ENCODE results near the gene A1BG.
A peak's percentile ranks its signal among the peaks of the same experiment; 100 is the strongest.
"Not testable (repeated sequence)": the region's sequence is repeated elsewhere in the genome, so short reads cannot be mapped to it uniquely, and the experiment has no call there.

The A1BG gene

DNA sequence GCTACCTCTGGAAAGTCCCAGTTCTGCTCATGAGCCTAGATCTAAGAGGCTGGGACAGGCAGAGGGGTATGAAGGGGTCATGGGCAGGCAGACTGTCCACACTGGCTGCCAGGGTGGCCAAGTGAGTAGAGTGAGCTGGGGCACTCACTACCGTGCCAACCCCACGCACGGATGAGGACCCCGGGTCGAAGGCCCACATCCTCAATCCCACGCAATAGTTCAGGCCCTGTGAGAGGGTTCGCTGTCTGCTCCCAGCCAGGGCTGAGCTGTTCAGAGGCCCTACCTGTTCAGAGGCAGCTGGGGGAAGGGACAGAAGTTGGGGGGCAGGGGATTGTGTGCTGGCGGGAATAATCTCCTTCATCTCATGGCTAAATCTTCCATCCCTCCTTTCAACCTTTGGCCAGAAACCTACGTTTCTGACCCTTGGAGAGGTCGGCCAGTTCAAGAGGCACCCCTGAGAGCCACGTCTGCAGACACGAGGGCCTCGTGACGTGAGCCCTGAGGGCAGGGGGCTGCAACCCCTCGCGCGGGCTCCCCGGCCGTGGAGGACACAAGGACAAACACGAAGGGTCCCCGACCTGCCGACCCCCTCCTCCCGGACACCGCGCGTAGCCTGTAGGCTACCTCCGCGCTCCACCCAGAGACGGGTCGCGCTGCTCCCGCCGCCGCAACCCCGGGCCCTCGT, 32.7 kb upstream of the A1BG start:
- DNase-seq, result no peak

DNA sequence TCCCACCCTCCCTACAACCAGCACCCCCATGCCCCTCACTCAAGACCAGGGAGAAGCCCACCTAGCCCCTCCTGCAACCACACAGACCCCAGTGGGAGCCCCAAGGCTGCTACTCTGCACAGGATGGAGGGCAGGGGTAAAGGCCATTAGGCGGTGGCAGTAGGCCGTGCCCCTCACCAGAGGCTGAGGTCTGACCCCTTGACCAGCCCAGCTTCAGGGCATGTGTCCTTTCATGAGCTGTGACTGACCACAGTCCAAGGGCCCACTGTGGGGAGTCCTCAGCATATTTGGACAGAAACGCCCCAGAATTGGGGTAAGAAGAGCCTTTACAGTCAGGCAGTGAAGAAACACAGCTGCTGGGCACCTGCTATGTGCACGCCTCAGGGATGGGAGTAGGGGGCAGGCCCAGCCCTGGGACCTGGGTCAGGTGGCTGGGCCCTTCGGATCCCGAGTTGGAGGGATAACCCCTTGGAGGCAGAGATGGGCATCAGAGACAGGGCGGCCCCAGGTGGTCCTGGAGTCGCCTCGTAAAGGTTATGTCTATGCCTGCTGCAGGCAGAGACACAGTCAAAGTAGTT, 32.1 kb upstream of the A1BG start:
- DNase-seq, result no peak

DNA sequence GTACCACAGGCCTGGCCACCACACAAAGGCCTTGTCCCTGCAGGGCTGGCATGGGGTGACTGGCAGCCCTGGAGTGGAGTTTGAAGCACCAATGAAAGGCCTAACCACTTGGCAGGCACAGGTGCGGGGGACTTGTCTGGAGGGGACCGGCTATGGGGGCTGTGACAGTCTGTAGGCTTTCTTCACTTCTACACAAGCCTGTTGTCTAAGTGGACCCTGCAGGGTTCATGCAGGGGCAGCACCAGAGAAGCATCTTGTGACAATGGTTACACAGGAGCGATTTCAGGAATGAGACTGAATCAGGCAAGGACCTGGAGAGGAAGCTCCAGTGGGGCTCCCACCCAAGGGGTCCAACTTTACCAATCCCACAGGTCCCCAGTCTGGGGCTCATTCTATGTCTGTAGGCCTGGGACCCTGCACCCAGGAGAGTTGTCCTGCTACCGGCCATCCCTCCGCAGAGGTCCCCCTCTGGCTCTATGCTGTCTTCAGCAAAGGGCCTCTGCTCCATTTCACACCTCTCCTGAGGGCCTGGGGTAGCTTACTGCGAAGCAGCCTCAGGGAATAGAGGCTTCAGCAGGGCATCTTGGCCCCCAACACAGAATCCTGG, 29.8 kb upstream of the A1BG start:
- DNase-seq, result no peak

DNA sequence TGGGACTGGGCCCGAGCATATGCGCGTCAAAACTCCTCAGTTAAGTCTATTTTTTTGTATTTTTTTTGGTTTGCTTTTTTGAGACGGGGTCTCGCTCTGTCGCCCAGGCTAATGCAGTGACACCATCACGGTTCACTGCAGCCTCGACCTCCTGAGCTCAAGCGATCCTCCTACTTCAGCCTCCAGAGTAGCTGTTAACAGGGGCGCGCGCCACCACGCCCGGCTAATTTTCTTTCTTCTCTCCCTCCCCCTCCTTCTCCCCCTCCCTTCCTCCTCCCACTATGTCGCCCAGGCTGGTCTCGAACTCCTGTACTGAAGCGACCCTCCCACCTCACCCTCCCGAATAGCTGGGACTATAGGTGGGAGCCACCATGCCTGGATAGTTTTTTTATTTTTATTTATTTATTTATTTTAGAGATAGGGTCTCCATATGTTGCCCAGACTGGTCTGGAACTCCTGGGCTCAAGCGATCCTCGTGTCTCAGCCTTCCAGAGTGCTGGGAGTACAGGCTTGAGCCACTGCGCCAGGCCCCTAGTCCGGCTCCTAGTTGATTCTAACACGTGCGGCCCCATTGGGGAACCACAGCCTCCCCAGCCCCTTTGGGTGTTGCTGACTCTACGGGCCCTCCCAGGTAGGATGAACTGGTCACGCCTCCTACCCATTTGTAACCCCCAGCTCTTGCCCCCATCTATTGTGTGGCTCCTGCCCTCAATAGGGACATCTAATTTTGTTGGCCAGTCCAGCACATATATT, 28.3 kb upstream of the A1BG start:
- no peak for DNase-seq

DNA sequence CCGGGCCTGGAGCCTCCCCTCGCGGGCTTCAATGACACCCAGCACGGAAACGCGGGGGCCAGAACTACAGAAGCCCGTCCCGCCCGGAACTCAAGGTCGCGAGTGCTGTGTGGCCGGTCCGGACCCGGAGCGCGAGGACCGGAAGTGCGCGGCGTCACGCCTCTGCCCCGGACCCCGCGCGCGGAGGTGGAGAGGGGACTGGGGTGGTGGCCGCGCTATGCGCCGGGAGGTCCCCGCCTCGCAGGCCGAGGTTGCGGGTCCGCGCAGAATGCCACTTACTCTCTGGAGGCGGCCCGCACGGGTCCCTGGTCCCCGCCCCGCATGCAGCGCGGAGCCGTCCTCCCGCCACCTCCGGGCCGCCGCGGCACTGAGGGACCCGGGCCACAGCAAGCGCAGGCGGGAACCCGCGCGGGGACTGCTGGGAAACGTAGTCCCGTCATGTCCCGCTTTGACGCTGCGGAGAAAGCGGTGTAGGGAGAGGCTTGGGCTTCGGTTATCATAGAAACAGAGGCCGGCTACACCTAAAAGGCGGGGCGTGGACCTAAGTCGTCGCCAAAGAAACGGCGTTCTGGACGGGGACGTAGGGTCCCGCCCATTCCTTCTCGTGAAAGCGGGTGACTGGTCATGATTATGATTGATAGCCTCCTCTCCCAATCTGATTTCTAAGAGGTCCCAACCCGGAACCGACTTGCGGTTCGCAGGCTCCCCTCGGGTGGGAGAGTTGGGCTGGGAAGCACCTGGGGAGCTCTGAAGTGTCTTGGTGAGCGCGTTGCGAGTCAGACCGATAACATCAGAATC, 27.6 kb upstream of the A1BG start, which contains the start of gene ZNF837:
Gene ZNF837, minus strand, starts transcription at position 369 of the 798 bp plus-strand sequence. CDS start 11,698 bp downstream, outside the sequence.
- DNase-seq, result peak; percentile 97

DNA sequence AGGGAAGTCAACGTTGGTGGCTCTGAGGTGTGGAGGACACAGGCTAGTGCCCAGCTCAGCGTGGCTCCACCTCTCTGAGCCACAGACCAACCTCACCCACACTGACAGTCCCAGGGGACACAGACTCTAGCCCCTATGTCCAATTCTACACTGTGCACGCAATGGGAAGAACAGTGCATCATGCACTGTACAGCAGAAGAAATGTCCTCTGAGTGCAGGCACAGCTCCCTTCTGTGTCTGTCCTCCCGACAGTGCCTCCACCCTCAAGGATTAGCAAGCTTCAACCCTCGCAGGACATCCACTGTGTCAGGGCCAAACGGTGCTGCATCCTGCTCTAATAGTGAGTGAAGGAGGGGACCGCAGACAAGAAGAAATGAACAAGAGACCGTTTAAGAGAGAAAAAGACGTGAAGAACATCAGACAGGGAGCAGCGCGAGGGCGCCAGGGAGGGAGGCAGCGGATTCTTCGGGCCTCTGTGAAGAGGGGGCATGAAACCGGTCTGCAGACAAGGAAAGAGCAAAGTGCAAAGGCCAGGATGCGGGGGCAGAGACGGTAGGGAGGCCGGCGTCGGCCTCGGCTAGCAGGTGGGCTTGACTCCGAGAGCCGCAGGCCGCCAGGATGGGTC, 26.9 kb upstream of the A1BG start:
- DNase-seq, result no peak

DNA sequence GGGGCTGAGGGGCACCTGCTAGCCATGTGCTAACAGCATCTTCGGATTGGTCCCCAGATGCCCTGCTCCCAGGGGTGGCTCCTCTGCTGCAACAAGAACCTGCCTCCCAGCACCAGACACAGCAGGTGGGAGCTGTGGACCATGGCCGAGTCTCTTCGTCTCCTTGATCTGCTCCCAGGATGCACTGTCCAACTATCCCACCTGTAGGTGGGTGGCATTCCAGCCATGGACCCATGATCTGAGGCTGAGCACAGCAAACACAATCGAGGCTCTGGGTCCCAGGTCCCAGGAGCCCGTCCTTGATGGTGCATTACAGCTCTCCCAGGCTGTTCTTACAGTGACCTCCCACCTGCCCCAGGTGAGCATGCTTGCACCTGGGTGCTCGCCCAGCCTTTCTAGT, 26.0 kb upstream of the A1BG start:
- DNase-seq, result no peak

DNA sequence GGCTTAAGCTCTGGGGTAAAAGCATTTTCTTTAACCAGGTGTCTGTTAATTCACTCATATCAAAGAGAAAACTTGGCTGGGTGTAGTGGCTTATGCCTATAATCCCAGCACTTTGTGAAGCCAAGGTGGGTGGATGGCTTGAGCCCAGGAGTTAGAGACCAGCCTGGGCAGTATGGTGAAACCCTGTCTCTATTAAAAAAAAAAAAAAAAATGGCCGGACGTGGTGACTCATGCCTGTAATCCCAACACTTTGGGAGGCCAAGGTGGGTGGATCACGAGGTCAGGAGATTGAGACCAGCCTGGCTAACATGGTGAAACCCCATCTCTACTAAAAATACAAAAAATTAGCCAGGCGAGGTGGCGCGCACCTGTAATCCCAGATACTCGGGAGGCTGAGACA, 23.4 kb upstream of the A1BG start:
- not testable (repeated sequence) for DNase-seq

DNA sequence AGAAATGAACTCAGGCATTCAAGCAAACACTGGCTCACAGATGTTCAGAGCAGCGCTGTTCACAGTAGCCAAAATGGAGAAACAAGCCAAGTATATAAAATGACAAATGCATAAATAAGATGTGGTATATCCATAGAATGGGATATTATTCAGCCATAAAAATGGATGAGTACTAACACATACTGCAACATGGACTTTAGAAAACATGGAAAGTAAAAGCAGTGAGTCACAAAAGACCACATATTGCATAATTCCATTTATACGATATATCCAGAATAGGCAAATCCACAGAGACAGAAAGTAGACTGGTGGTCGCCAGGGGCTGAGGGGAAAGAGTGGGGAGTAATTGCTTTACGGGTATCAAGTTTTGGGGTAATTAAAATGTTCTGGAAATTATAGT, 20.9 kb upstream of the A1BG start:
- no peak for DNase-seq

DNA sequence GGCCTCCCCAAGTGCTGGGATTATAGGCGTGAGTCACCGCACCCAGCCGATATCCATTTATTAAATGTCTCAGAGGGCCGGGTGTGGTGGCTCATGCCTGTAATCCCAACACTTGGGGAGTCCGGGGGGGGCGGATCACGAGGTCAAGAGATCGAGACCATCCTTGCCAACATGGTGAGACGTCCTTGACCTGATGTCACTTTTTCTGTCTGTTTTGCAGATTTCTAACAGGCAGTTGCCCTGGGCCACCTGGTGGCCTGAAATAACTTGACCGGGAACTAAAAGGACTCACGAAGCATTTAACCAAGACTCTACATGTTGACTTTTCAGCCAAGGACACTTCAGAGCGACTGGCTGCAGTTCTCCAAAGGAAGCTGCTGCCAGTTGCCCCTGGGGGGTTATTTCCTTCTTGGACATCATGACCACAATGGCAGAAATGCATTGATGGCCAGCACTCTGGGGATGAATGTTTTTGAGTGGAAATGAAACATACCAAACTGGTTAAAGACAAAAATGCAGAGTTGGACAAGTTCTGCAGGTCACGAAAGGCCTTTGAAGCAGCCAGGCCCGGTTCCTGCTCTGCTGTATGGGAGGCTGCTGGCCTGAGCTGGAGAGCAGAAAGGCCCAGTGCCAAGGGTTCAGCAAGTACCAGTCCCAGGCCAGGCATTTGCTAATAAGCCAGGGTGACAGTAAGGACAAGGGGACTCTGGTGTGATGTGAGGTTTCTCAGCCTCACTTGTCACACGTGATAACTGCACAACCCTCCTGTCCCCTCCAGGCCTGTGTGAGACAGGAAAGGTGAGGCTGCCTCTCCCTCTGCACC, 19.2 kb upstream of the A1BG start:
- no peak for DNase-seq

DNA sequence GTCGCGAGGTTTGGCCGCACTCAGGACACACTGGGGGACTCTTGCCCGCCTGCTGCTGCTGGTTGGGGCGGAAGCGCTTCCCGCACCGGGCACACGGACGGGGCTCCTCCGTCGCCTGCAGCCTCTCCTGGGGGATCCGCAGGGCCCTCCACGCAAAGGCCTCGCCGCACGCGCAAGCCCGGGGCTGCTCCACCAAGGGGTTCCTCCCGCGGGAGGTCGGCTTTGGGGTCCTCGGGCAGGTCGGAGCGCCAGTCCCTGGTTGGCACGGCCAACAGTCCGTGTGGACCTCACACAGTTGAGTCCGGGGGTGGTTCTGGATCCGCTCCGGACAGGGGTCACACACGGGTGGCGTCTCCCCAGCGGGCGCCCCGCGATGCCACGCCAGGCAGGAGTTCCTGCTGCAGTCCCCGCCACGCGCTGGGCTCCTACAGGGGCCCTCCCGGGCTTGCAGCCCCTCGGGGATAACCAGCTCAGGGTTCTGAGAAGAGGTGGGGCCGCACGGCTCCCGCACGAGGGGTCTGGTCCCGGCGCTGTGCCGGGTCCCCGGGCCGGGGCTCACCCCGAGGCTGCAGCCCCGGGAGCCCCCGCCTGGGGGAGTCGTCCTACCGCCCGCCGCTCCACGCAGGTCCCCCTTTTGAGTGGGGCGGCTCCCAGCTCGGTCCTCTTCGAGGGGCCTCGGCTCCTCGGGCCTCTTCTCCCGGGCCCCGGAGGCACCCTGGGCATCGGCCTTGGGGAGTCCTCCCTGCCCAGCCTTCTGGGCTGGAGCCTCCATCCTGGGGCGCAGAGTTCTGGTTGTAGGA, 15.5 kb upstream of the A1BG start:
- DNase-seq, result no peak

DNA sequence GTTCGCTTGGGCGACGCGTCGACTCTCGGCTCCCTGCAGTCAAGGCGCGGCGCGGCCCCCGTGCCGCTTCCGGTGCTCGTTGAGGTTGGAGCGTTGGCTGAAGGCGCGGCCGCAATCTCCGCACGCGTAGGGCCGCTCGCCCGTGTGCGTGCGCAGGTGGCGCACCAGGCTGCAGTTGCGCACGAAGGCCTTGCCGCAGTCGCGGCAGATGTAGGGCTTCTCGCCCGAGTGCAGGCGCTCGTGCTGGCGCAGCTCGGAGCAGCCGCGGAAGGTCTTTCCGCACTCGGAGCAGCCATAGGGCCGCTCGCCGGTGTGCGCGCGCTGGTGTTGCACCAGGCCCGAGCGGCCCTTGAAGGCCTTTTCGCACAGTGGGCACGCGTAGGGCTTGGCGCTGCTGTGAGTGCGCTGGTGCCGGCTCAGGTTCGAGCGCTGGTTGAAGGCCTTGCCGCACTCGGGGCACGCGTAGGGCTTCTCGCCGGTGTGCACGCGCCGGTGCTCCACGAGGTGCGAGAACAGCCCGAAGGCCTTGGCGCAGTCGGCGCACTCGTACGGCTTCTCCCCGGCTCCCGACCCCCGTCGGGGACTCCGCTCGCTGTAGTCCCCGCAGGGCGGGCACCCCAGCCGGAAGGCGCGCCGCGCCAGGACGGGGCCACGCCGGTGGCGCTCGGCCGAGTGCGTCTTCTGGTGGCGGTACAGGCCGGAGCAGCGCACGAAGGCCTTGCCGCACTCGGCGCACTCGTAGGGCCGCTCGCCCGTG, 14.6 kb upstream of the A1BG start:
- no peak for DNase-seq

DNA sequence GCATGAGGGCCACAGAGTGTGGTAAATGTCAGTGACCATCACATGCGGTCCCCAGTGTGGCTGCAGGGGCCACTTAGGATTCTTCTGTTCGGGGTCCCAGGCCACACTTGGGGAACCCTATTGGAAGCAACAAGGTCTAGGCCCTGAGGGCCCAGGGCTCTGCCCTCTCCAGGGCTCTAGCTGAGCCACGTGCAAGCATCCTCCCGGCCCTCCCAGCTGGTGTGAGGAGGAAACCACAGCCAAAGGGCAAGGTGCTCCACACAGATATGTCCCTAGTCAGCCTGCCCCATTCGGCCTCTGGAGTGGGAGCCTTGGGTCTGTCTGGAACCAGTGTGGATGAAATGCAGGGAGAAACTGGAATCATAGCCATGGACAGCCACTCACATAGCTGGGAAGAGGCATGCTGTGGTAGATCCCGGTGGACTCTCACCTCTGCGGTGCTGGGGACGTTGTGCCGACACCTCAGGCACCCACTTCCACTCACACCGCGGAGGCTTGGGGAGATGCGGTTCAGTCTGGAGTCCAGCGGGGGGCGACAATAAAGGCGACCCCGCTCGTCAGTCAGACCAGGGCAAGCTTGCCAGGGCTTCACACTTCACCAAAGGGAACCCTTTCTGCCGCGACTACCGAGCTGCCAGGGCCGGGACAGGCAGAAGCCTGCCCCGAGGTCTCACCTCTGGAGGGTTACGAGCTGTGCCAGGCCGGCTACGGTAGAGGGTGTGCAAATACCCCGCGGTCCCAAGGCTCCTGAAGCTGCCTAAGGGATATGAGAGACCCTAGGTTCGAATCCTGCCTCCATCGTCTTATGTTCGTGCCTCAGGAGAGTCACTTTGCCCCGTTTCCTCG, 13.5 kb upstream of the A1BG start:
- DNase-seq, result no peak

DNA sequence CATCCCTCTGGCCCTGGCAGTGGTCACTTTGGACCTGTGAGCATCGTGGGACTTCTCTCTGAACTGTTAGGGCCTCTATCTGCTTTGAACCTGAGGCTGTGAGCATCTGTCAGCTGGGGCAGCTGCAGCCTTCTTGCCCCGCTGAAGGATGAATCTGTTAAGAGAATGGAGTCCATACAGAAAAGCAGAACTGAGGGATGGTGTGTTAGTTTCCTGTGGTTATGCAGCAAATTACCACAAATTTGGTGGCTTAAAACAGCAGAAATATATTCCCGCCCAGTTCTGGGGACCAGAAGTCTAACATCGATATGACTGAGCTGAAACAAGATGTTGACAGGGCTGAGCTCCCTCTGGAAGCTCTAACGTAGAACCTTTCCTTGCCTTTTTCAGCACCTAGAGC, 10.9 kb upstream of the A1BG start:
- no peak for DNase-seq

DNA sequence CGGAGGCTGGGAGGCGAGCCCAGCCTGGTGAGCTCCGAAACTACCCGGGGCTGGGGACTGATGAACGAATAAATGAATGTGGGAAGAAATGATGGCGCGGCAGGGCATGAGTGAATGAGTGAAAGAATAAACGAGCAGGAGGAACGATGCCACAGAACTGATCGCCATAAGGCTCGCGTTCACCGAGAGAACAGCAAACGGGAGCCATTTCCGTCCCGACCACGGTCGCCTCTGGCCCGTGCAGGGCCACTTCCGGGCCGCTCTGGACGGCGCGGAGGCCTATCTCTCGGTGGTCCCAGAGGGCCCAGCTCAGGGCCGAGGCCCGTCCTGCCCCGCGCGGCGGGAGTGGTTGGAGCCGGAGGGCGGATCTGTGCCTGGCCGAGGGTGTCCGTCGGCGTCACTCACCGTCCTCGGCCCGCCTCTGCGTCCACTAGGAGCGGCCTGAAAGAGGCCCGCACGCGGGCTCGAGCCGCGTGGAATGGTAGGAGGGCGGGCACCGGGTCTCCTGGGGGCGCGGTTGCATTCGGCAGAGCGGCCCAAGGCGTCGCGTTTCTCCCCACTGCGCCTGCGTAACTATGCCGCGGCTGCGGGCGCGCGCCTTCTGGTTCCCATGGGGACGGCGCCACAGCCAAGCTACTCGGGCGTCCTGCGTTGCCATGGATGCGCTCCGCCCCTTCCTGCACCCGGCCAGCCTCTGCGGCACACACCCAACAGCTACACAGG, 9.1 kb upstream of the A1BG start, which contains the start of gene ZNF497:
Gene ZNF497, minus strand, starts transcription at position 480 of the 723 bp plus-strand sequence. CDS start 5,116 bp downstream, outside the sequence.
- peak; percentile 69 for DNase-seq

DNA sequence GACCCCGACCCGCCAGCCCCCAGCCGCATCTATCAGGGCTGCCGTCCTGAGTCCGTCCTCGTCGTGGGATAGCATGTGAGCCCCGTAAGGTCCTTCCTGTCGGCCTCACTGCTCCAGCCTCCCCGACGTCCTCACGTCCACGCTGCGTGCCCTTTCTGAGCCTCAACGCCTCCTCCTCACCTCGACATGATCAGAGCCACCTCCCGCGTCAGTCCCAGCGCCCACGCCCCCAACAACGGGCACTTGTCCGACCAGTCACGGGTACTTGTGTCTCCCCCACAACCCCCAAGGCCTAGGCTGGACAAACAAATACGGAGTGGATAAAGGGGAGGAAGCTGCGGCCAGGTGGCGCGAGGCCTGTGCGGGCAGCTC, 8.6 kb upstream of the A1BG start:
- DNase-seq, result no peak

DNA sequence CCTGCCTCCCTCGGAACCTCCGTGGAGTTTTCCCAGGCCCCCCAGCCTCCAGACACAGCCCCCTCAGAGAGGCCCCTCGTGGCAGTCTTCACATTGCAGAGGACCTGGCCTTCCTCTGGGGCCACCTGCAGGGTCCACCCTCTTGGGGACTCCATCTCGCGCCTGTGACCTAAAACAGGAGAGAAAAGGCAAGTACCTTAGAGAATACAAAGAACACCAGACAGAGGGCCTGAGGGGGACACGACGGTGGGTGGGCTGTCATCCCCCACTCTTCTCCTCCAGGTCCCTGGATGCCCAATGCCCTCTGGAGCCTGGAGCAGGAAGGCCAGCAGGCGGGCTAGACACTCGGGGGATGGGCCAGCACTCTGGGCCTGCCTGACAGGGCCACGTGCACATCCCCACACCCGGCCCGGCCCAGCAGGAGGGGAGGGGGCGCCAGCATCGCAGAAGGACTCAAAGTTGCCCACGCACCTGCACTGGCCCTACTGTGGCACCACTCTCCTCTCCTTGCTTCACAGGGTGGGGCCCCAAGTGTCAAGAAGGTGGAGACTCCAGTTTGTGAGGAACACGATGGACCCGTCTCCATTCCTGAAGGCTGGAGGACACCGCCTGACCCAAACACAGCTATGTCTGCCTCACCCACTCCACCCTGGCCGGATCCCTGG, 4.3 kb upstream of the A1BG start:
- DNase-seq, result no peak

Measured in NCI-H2081 treated with DMSO at 0.1 percent for 48 hours (cell line).